ENCODE measurements around the gene MAP2K7.

MAP2K7 gene

GRCh38 chr19:7904074-7905020 is 670 bp downstream of the MAP2K7 start:
- H3K27me3 ChIP-seq (ENCODE audit: control insufficient read depth, insufficient read depth, low read length) = no peaks in the 10 kb centered on the region
- H3K4me1 ChIP-seq (ENCODE audit: control insufficient read depth, insufficient read depth, low read length) = peaks cover 16% of the 10 kb centered on the region
- peak overlapping the region; percentile 83 for H3K9ac ChIP-seq (ENCODE audit: low read length)
- no peaks in the 10 kb centered on the region for H3K9me3 ChIP-seq (ENCODE audit: control insufficient read depth, insufficient read depth, low read depth, low read length)
- peak overlapping the region; percentile 93 for H3K4me3 ChIP-seq (ENCODE audit: low read depth, low read length)
- peak overlapping the region; percentile 28; the same call in 1 of the 2 replicates for H3K27ac ChIP-seq (ENCODE audit: low read depth, low read length)
- peaks cover 13% of the 10 kb centered on the region for H3K36me3 ChIP-seq (ENCODE audit: control insufficient read depth, insufficient read depth, low read length)

- Histone ChIP-seq H3K36me3 (ENCODE audit: control insufficient read depth, insufficient read depth, low read length) (peaks cover 12% of the 10 kb centered on the region), H3K9ac (ENCODE audit: low read length) (no peak overlapping the region), H3K4me1 (ENCODE audit: control insufficient read depth, insufficient read depth, low read length) (peaks cover 16% of the 10 kb centered on the region), H3K27me3 (ENCODE audit: control insufficient read depth, insufficient read depth, low read length) (no peaks in the 10 kb centered on the region), H3K4me3 (ENCODE audit: low read depth, low read length) (no peak overlapping the region), H3K27ac (ENCODE audit: low read depth, low read length) (no peak overlapping the region), H3K9me3 (ENCODE audit: control insufficient read depth, insufficient read depth, low read depth, low read length) (no peaks in the 10 kb centered on the region)
These were observed 1.6 kb downstream of the MAP2K7 start for GRCh38 chr19:7905268-7905667.

- H3K9ac ChIP-seq (ENCODE audit: low read length) = no peak overlapping the region
- H3K27ac ChIP-seq (ENCODE audit: low read depth, low read length) = no peak overlapping the region
- 0 out of 2 replicates have a peak overlapping the region, but pooled peaks have one; percentile 10 for H3K4me3 ChIP-seq (ENCODE audit: low read depth, low read length)
- H3K4me1 ChIP-seq (ENCODE audit: control insufficient read depth, insufficient read depth, low read length) = peaks cover 16% of the 10 kb centered on the region
- H3K27me3 ChIP-seq (ENCODE audit: control insufficient read depth, insufficient read depth, low read length) = no peaks in the 10 kb centered on the region
- peaks cover 16% of the 10 kb centered on the region for H3K36me3 ChIP-seq (ENCODE audit: control insufficient read depth, insufficient read depth, low read length)
- H3K9me3 ChIP-seq (ENCODE audit: control insufficient read depth, insufficient read depth, low read depth, low read length) = no peaks in the 10 kb centered on the region
These were observed 2.2 kb downstream of the MAP2K7 start for GRCh38 chr19:7905859-7906258.

GRCh38 chr19:7907122-7907521 is 3.4 kb downstream of the MAP2K7 start:
- no peaks in the 10 kb centered on the region for H3K27me3 ChIP-seq (ENCODE audit: control insufficient read depth, insufficient read depth, low read length)
- no peak overlapping the region for H3K27ac ChIP-seq (ENCODE audit: low read depth, low read length)
- H3K9me3 ChIP-seq (ENCODE audit: control insufficient read depth, insufficient read depth, low read depth, low read length) = no peaks in the 10 kb centered on the region
- no peak overlapping the region for H3K9ac ChIP-seq (ENCODE audit: low read length)
- peaks cover 16% of the 10 kb centered on the region for H3K4me1 ChIP-seq (ENCODE audit: control insufficient read depth, insufficient read depth, low read length)
- no peak overlapping the region for H3K4me3 ChIP-seq (ENCODE audit: low read depth, low read length)
- peaks cover 26% of the 10 kb centered on the region for H3K36me3 ChIP-seq (ENCODE audit: control insufficient read depth, insufficient read depth, low read length)

- no peak overlapping the region for H3K4me3 ChIP-seq (ENCODE audit: low read depth, low read length)
- H3K36me3 ChIP-seq (ENCODE audit: control insufficient read depth, insufficient read depth, low read length) = peaks cover 29% of the 10 kb centered on the region
- H3K9me3 ChIP-seq (ENCODE audit: control insufficient read depth, insufficient read depth, low read depth, low read length) = no peaks in the 10 kb centered on the region
- peaks cover 14% of the 10 kb centered on the region for H3K4me1 ChIP-seq (ENCODE audit: control insufficient read depth, insufficient read depth, low read length)
- no peaks in the 10 kb centered on the region for H3K27me3 ChIP-seq (ENCODE audit: control insufficient read depth, insufficient read depth, low read length)
- no peak overlapping the region for H3K27ac ChIP-seq (ENCODE audit: low read depth, low read length)
- H3K9ac ChIP-seq (ENCODE audit: low read length) = no peak overlapping the region
These were observed 3.9 kb downstream of the MAP2K7 start for GRCh38 chr19:7907544-7907943.

GRCh38 chr19:7908078-7908699 is 4.5 kb downstream of the MAP2K7 start:
- H3K27me3 ChIP-seq (ENCODE audit: control insufficient read depth, insufficient read depth, low read length) = no peaks in the 10 kb centered on the region
- H3K9ac ChIP-seq (ENCODE audit: low read length) = no peak overlapping the region
- no peaks in the 10 kb centered on the region for H3K9me3 ChIP-seq (ENCODE audit: control insufficient read depth, insufficient read depth, low read depth, low read length)
- H3K36me3 ChIP-seq (ENCODE audit: control insufficient read depth, insufficient read depth, low read length) = peaks cover 32% of the 10 kb centered on the region
- H3K4me3 ChIP-seq (ENCODE audit: low read depth, low read length) = no peak overlapping the region
- H3K4me1 ChIP-seq (ENCODE audit: control insufficient read depth, insufficient read depth, low read length) = peaks cover 8% of the 10 kb centered on the region; the same call in 1 of the 2 replicates
- H3K27ac ChIP-seq (ENCODE audit: low read depth, low read length) = no peak overlapping the region

GRCh38 chr19:7908742-7909461 is 5.2 kb downstream of the MAP2K7 start:
- peaks cover 8% of the 10 kb centered on the region; the same call in 1 of the 2 replicates for H3K4me1 ChIP-seq (ENCODE audit: control insufficient read depth, insufficient read depth, low read length)
- peaks cover 32% of the 10 kb centered on the region for H3K36me3 ChIP-seq (ENCODE audit: control insufficient read depth, insufficient read depth, low read length)

GRCh38 chr19:7909471-7910067 is 5.9 kb downstream of the MAP2K7 start:
- Histone ChIP-seq H3K4me3 (ENCODE audit: low read depth, low read length) (no peak overlapping the region), H3K4me1 (ENCODE audit: control insufficient read depth, insufficient read depth, low read length) (peaks cover 7% of the 10 kb centered on the region; the same call in 1 of the 2 replicates), H3K36me3 (ENCODE audit: control insufficient read depth, insufficient read depth, low read length) (peaks cover 32% of the 10 kb centered on the region)

More at GRCh38 chr19:7908742-7909461, 5.2 kb downstream of the MAP2K7 start:
- no peak overlapping the region for H3K4me3 ChIP-seq (ENCODE audit: low read depth, low read length)
- H3K27ac ChIP-seq (ENCODE audit: low read depth, low read length) = no peak overlapping the region
- H3K9me3 ChIP-seq (ENCODE audit: control insufficient read depth, insufficient read depth, low read depth, low read length) = no peaks in the 10 kb centered on the region
- no peaks in the 10 kb centered on the region for H3K27me3 ChIP-seq (ENCODE audit: control insufficient read depth, insufficient read depth, low read length)
- H3K9ac ChIP-seq (ENCODE audit: low read length) = no peak overlapping the region

GRCh38 chr19:7910321-7911161 is 6.9 kb downstream of the MAP2K7 start:
- peaks cover 32% of the 10 kb centered on the region for H3K36me3 ChIP-seq (ENCODE audit: control insufficient read depth, insufficient read depth, low read length)
- H3K4me1 ChIP-seq (ENCODE audit: control insufficient read depth, insufficient read depth, low read length) = no peaks in the 10 kb centered on the region
- H3K9ac ChIP-seq (ENCODE audit: low read length) = no peak overlapping the region
- H3K27ac ChIP-seq (ENCODE audit: low read depth, low read length) = no peak overlapping the region
- no peak overlapping the region for H3K4me3 ChIP-seq (ENCODE audit: low read depth, low read length)
- H3K27me3 ChIP-seq (ENCODE audit: control insufficient read depth, insufficient read depth, low read length) = peaks cover 12% of the 10 kb centered on the region
- no peaks in the 10 kb centered on the region for H3K9me3 ChIP-seq (ENCODE audit: control insufficient read depth, insufficient read depth, low read depth, low read length)

More at GRCh38 chr19:7909471-7910067, 5.9 kb downstream of the MAP2K7 start:
- Histone ChIP-seq H3K27ac (ENCODE audit: low read depth, low read length) (no peak overlapping the region), H3K27me3 (ENCODE audit: control insufficient read depth, insufficient read depth, low read length) (peaks cover 2% of the 10 kb centered on the region), H3K9ac (ENCODE audit: low read length) (no peak overlapping the region), H3K9me3 (ENCODE audit: control insufficient read depth, insufficient read depth, low read depth, low read length) (no peaks in the 10 kb centered on the region)
